K562 (cell line): ENCODE data around the gene ST6GALNAC6. TPM values are rescaled to one million over a fixed set of nuclear protein-coding genes. Genes with fewer than 3 reads are reported as not detected.

Source experiments
- CC2D1A ChIP-seq: fragments of 450-650 bp; IDR thresholded peaks from 2 replicates; pipeline ENCODE4 v1.6.1; 2017; ENCODE audit warnings: mild to moderate bottlenecking
- CXXC5 ChIP-seq: fragments of 250-450 bp; sonication (Bioruptor Pico); IDR thresholded peaks from 2 replicates; pipeline ENCODE4 v1.8.0; 2022; ENCODE audit warnings: inconsistent platforms, mild to moderate bottlenecking, moderate library complexity
- FIP1L1 ChIP-seq: fragments of 200-400 bp; formaldehyde crosslinking; IDR thresholded peaks from 2 replicates; pipeline ENCODE4 v1.6.1; 2018; ENCODE audit warnings: mild to moderate bottlenecking, low read depth, low read length; ENCODE audit not compliant: poor library complexity, severe bottlenecking
- MED1 ChIP-seq: sonication (generic); formaldehyde crosslinking; IDR thresholded peaks from 2 replicates; pipeline ENCODE4 v1.8.1; 2023; ENCODE audit warnings: missing genetic modification reagents, borderline replicate concordance
- NFIC ChIP-seq: fragments of 450-650 bp; IDR thresholded peaks from 2 replicates; pipeline ENCODE4 v1.6.1; 2017; ENCODE audit warnings: mild to moderate bottlenecking, inconsistent platforms
- PHB ChIP-seq: fragments of 250-450 bp; sonication (Bioruptor Pico); IDR thresholded peaks from 2 replicates; pipeline ENCODE4 v1.5.0; 2021
- POLR2B ChIP-seq: fragments of 450-650 bp; IDR thresholded peaks from 2 replicates; pipeline ENCODE4 v1.6.1; 2018; ENCODE audit warnings: low read depth; ENCODE audit not compliant: partially characterized antibody
- PRDM10 ChIP-seq: fragments of 450-650 bp; IDR thresholded peaks from 2 replicates; pipeline ENCODE4 v1.6.1; 2018; ENCODE audit not compliant: partially characterized antibody
- RAD21 ChIP-seq, 2 experiments: fragments of 250-450 bp in 1 of 2; fragments of 450-650 bp in 1 of 2; sonication (Bioruptor Pico) in 1 of 2; formaldehyde crosslinking in 1 of 2; IDR thresholded peaks in 1 of 2; conservative IDR thresholded peaks in 1 of 2; 2 replicates each; pipeline versions ENCODE4 v1.4.0 to v1.8.0; 2020 to 2022; ENCODE audit warnings: mild to moderate bottlenecking in 2 of 2, moderate library complexity in 1 of 2
- RBM22 ChIP-seq: fragments of 200-400 bp; formaldehyde crosslinking; IDR thresholded peaks from 2 replicates; pipeline ENCODE4 v1.6.1; 2018; ENCODE audit warnings: low read length, low read depth; ENCODE audit not compliant: poor library complexity, severe bottlenecking
- RBM34 ChIP-seq: fragments of 200-400 bp; formaldehyde crosslinking; IDR thresholded peaks from 2 replicates; pipeline ENCODE4 v1.6.1; 2018; ENCODE audit warnings: low read length, borderline replicate concordance; ENCODE audit not compliant: insufficient read depth
- TAF7 ChIP-seq: fragments of 450-650 bp; IDR thresholded peaks from 2 replicates; pipeline ENCODE4 v1.6.1; 2016; ENCODE audit warnings: missing genetic modification characterization, missing compliant biosample characterization
- ZBTB17 ChIP-seq: fragments of 450-650 bp; formaldehyde crosslinking; IDR thresholded peaks from 2 replicates; pipeline ENCODE4 v1.4.0; 2020; ENCODE audit warnings: mild to moderate bottlenecking
- ZNF324 ChIP-seq: fragments of 250-450 bp; sonication (Bioruptor Pico); IDR thresholded peaks from 2 replicates; pipeline ENCODE4 v1.4.0; 2020; ENCODE audit warnings: mild to moderate bottlenecking
- polyA plus RNA-seq, 8 experiments: library from polyadenylated mRNA; depleted of rRNA in 4 of 8; stranded (reverse) in 5 of 8; unstranded in 3 of 8; fragments of >200 nt; fragmentation: Nextera tagmentation in 2 of 8; fragmentation: Illumina TruSeq in 1 of 8; extraction: Ambion mirVana in 2 of 8; extraction: Trizol in 1 of 8; gene quantifications; 2 replicates each; pipeline versions ENCODE4 v1.2.1 to v1.2.3, GENCODE V29; 2011 to 2014; ENCODE audit warnings: inconsistent platforms in 1 of 8, missing spikeins in 1 of 8
- total RNA-seq, 7 experiments: library from RNA; depleted of rRNA in 6 of 7; stranded (reverse); fragments of >200 nt in 6 of 7; fragmentation: Illumina TruSeq in 2 of 7; extraction: Trizol in 2 of 7; gene quantifications; 2 replicates each; pipeline versions ENCODE4 v1.2.1 to v1.2.3, GENCODE V29; 2011 to 2021; ENCODE audit warnings: low replicate concordance in 1 of 7
- TF ChIP-seq, protein P1 (sequence below), 2 experiments: fragments of 450-650 bp; formaldehyde crosslinking in 1 of 2; IDR thresholded peaks; 2 replicates each; pipeline versions ENCODE4 v1.4.0 to v1.6.1; 2014 to 2020; ENCODE audit warnings: mild to moderate bottlenecking in 2 of 2, borderline replicate concordance in 1 of 2, low read depth in 1 of 2

The ST6GALNAC6 gene
- total and polyA plus RNA-seq, 9 of the 15 experiments (the other 6 are each of a cell fraction or from before 2014, with no cell fraction given): 0.13 to 23.0 (median 14.5) TPM

- TF ChIP-seq, protein P1, sequence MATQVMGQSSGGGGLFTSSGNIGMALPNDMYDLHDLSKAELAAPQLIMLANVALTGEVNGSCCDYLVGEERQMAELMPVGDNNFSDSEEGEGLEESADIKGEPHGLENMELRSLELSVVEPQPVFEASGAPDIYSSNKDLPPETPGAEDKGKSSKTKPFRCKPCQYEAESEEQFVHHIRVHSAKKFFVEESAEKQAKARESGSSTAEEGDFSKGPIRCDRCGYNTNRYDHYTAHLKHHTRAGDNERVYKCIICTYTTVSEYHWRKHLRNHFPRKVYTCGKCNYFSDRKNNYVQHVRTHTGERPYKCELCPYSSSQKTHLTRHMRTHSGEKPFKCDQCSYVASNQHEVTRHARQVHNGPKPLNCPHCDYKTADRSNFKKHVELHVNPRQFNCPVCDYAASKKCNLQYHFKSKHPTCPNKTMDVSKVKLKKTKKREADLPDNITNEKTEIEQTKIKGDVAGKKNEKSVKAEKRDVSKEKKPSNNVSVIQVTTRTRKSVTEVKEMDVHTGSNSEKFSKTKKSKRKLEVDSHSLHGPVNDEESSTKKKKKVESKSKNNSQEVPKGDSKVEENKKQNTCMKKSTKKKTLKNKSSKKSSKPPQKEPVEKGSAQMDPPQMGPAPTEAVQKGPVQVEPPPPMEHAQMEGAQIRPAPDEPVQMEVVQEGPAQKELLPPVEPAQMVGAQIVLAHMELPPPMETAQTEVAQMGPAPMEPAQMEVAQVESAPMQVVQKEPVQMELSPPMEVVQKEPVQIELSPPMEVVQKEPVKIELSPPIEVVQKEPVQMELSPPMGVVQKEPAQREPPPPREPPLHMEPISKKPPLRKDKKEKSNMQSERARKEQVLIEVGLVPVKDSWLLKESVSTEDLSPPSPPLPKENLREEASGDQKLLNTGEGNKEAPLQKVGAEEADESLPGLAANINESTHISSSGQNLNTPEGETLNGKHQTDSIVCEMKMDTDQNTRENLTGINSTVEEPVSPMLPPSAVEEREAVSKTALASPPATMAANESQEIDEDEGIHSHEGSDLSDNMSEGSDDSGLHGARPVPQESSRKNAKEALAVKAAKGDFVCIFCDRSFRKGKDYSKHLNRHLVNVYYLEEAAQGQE (IDR thresholded peaks at IDR 0.05; ENCODE audit: borderline replicate concordance): no peak
- TF ChIP-seq, protein P1 (CRISPR knock-in tag; IDR thresholded peaks at IDR 0.05; ENCODE audit: low read depth): 0 out of 2 replicates have a peak, but pooled peaks have one; percentile 58
- TF ChIP-seq MED1 (no peak), RBM22 (peak; percentile 83), ZBTB17 (CRISPR knock-in tag) (peak; percentile 31; the same call in 1 of the 2 replicates), ZNF324 (CRISPR knock-in tag) (no peak), NFIC (peak; percentile 29; the same call in 1 of the 2 replicates), PRDM10 (no peak), TAF7 (tag) (no peak), RBM34 (0 out of 2 replicates have a peak, but pooled peaks have one; percentile 88), CXXC5 (CRISPR knock-in tag) (peak; percentile 61; the same call in 1 of the 2 replicates), RAD21 (CRISPR knock-in tag; conservative IDR thresholded peaks at IDR 0.05 in 1 of 2, IDR thresholded peaks at IDR 0.05 in 1 of 2) (no peak), POLR2B (peak; percentile 52), FIP1L1 (peak; percentile 82), CC2D1A (peak; percentile 99), PHB (CRISPR knock-in tag) (no peak)
Observed at GRCh38 chr9:127930231-127931091, 31.1 kb upstream of the ST6GALNAC6 start, which contains the start of gene PIP5KL1 (continued).
